Fibroblast of mammary gland (primary cell): ENCODE results near the gene CAPZB.
A peak's percentile ranks its signal among the peaks of the same experiment; 100 is the strongest.

Source experiments
- DNase-seq: peaks from one replicate; pipeline ENCODE4 v3.0.0-alpha.2; 2010; ENCODE audit warnings: low read depth
- H3K4me3 ChIP-seq: 2 replicates; pipeline ENCODE4 v1.5.1; 2011; ENCODE audit warnings: low read depth, mild to moderate bottlenecking, low read length, moderate library complexity; ENCODE audit not compliant: control insufficient read depth
- CTCF ChIP-seq: conservative IDR thresholded peaks from 2 replicates; pipeline ENCODE4 v1.5.1; 2011; ENCODE audit warnings: low read depth, low read length, inconsistent platforms; ENCODE audit not compliant: control insufficient read depth, insufficient read depth

The CAPZB gene

GRCh38 chr1:19425646-19426239, 59.6 kb downstream of the CAPZB start:
- H3K4me3 ChIP-seq = no peak overlapping the region
- DNase-seq = no peak
- TF ChIP-seq CTCF = no peak

DNA sequence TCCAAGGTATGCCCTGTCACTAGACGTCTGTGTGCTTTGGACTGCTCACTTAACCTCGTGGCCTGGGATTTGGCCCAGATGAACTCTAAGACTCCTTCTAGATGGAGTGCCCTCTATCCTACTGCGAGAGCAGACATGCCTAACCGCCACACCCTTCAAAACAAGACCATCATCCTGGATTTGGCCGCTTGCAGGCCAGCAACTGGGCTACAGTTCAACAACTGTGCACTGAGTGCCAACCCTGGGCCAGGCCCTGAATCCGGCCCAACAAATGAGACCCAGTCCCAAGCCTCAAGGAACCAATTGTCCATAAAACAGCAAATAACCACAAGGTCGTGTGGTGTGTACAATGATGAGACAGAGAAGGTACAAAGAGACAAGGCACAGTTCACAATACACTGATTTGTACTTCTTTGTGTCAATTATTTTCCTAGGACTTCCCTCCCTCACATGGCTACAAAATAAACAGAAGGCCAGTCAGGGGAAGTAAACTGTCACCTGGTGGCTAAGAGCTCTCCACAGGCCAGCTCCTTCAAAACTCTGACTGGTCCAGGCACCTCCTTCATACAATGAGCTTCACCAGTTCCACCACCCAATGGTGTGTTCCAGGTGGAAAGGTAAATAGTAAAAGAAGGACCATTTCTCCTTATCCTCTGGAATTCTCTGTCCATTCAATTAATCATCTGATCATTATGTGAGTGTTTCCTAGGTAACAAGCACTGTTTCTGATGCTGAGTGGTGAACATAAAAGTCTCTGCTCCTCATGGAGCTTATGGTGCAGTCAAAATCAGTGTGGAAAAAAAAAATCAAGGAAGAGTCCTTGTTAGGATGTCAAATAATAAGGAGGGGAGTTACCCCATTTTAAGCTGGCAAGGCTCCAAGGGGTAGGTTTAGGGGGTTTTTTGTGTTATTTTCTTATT, 60.4 kb downstream of the CAPZB start:
- DNase-seq = no peak
- no peak for TF ChIP-seq CTCF
- no peak overlapping the region for H3K4me3 ChIP-seq

- peak; percentile 73 for DNase-seq
- no peak overlapping the region for H3K4me3 ChIP-seq
- TF ChIP-seq CTCF = no peak
Observed at GRCh38 chr1:19423130-19423529, 62.2 kb downstream of the CAPZB start.

GRCh38 chr1:19421365-19421764, 64.0 kb downstream of the CAPZB start:
- TF ChIP-seq CTCF = no peak
- no peak overlapping the region for H3K4me3 ChIP-seq
- DNase-seq = no peak

GRCh38 chr1:19420606-19421005, 64.7 kb downstream of the CAPZB start:
- TF ChIP-seq CTCF = no peak
- no peak overlapping the region for H3K4me3 ChIP-seq
- DNase-seq = no peak

GRCh38 chr1:19419691-19420090, 65.6 kb downstream of the CAPZB start:
- no peak overlapping the region for H3K4me3 ChIP-seq
- DNase-seq = no peak
- TF ChIP-seq CTCF = no peak

DNA sequence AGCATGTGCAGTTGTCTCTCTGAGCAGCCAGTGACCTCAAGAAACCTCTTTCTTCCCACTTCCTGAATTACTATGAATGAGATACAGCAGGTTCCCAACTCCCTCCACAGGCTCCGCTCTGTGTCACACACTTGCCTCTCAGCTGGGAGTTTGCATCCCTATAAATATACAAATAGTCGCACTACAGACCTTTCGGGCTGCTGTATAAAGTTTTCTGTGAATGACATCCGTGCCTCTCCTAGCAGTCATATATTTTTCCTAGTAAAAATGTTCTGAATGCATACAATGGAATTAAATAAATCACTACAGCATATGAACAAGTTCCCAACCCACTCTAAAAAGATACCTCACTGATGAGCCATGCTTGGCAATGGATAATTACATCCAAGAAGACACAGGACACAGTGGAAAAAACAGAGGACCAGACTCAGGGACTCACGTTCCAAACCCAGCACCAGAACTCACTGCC, 66.8 kb downstream of the CAPZB start:
- DNase-seq = peak; percentile 51
- no peak for TF ChIP-seq CTCF
- H3K4me3 ChIP-seq = no peak overlapping the region
